Neutrophil (primary cell): ENCODE measurements around the gene HIRA.

Source experiments
- H3K27ac ChIP-seq: fragments of 200-600 bp; sonication (generic); 2 replicates; pipeline ENCODE4 v1.5.1; 2016; ENCODE audit warnings: mild to moderate bottlenecking, moderate library complexity
- H3K27me3 ChIP-seq: fragments of 200-600 bp; sonication (generic); 2 replicates; pipeline ENCODE4 v1.6.0; 2016; ENCODE audit warnings: mild to moderate bottlenecking
- H3K36me3 ChIP-seq: fragments of 200-600 bp; sonication (generic); 2 replicates; pipeline ENCODE4 v1.5.1; 2017
- H3K4me1 ChIP-seq, 2 experiments: fragments of 200-600 bp in 1 of 2; sonication (generic) in 1 of 2; 1 replicate in 1 of 2; 2 replicates in 1 of 2; pipeline versions ENCODE4 v1.5.1 to v1.6.1; 2013 to 2016; ENCODE audit warnings: low read depth in 1 of 2, low read length in 1 of 2, mild to moderate bottlenecking in 1 of 2, moderate library complexity in 1 of 2; ENCODE audit not compliant: control insufficient read depth in 1 of 2, insufficient read depth in 1 of 2
- H3K4me3 ChIP-seq, 2 experiments: fragments of 200-600 bp in 1 of 2; sonication (generic) in 1 of 2; 1 replicate in 1 of 2; 2 replicates in 1 of 2; pipeline ENCODE4 v1.5.1; 2013 to 2016; ENCODE audit warnings: low read depth in 1 of 2, low read length in 1 of 2, mild to moderate bottlenecking in 1 of 2, moderate library complexity in 1 of 2
- H3K9me3 ChIP-seq: fragments of 200-600 bp; sonication (generic); 2 replicates; pipeline ENCODE4 v1.5.1; 2016
- TF ChIP-seq, protein P1 (sequence below): fragments of 200-600 bp; sonication (generic); IDR thresholded peaks from 2 replicates; pipeline ENCODE4 v1.5.1; 2016; ENCODE audit warnings: antibody characterized with exemption

HIRA gene

DNA sequence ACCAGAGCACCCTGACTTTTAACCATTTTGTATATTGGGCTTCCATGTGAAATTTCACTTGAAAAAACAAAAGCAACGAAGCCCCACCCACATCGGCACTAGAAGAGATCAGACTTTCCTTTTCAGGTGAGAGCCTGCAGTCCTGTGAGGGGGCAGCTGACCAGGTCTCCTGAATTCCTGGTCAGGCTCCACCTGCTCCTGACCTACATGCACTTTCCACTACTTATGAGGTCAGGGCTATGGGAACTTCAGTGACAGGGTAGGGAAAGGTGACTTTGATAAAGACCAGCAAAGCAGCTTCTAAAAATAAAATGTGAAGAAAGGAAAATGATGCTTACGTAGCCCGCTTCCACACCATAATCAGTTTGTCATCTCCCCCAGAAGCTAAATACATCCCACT, 24.7 kb downstream of the HIRA start:
- Histone ChIP-seq H3K4me3 (no peak overlapping the region), H3K4me1 (no peaks in the 10 kb centered on the region), H3K27ac (peak overlapping the region; percentile 30), H3K36me3 (peaks cover 86% of the 10 kb centered on the region), H3K27me3 (no peaks in the 10 kb centered on the region), H3K9me3 (no peaks in the 10 kb centered on the region)
- TF ChIP-seq, protein P1, sequence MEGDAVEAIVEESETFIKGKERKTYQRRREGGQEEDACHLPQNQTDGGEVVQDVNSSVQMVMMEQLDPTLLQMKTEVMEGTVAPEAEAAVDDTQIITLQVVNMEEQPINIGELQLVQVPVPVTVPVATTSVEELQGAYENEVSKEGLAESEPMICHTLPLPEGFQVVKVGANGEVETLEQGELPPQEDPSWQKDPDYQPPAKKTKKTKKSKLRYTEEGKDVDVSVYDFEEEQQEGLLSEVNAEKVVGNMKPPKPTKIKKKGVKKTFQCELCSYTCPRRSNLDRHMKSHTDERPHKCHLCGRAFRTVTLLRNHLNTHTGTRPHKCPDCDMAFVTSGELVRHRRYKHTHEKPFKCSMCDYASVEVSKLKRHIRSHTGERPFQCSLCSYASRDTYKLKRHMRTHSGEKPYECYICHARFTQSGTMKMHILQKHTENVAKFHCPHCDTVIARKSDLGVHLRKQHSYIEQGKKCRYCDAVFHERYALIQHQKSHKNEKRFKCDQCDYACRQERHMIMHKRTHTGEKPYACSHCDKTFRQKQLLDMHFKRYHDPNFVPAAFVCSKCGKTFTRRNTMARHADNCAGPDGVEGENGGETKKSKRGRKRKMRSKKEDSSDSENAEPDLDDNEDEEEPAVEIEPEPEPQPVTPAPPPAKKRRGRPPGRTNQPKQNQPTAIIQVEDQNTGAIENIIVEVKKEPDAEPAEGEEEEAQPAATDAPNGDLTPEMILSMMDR: no peak

DNA sequence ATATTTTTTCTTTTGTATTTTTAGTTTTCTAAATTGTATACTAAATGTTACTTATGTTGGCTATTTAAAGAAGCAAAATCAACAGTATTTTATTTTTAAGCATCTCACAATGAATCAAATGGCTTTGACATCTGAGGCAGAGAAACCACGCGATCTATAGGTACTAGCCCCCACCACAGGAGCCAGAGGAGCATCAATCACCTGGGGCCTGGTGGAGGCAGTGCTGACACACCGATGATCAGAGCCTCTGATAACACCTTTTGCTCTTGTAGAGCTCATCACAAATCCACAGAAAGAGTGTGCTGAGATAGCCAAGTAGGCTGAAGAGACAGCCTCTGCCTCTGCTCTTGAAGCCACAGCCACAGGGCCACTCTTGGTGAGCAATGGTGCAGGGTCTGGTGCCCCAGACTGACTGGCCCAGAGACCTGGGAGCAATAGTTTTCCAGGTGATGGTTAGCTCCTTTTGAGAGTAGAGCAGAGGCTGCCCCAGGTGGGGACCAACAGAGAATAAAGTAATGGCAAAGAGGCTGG, 25.2 kb downstream of the HIRA start:
- Histone ChIP-seq H3K27ac (peak overlapping the region; percentile 30), H3K9me3 (no peaks in the 10 kb centered on the region), H3K27me3 (no peaks in the 10 kb centered on the region), H3K4me1 (no peaks in the 10 kb centered on the region), H3K36me3 (peaks cover 91% of the 10 kb centered on the region), H3K4me3 (no peak overlapping the region)
- TF ChIP-seq, protein P1: no peak

DNA sequence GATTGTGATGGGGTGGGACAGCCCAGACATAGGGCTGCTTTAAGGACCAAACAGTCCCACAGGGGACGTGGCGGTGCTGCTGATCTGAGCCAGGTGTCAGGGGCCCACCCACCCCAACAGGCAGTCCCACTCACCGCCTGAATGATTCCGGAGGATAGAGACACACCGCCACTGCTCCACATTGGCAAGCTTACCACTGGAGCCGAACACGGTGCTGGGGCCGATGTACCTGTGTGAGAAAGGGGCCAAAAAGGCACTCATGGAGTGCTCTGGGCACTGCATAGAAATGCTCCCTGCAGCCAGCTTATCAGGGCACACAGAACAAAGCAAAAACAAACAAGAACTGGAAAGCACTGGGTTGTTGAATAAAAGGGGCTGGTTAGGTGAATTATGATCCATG, 25.9 kb downstream of the HIRA start:
- Histone ChIP-seq H3K4me1 (no peaks in the 10 kb centered on the region), H3K27me3 (no peaks in the 10 kb centered on the region), H3K36me3 (peaks cover 92% of the 10 kb centered on the region), H3K9me3 (no peaks in the 10 kb centered on the region), H3K27ac (no peak overlapping the region), H3K4me3 (no peak overlapping the region)
- TF ChIP-seq, protein P1: no peak

DNA sequence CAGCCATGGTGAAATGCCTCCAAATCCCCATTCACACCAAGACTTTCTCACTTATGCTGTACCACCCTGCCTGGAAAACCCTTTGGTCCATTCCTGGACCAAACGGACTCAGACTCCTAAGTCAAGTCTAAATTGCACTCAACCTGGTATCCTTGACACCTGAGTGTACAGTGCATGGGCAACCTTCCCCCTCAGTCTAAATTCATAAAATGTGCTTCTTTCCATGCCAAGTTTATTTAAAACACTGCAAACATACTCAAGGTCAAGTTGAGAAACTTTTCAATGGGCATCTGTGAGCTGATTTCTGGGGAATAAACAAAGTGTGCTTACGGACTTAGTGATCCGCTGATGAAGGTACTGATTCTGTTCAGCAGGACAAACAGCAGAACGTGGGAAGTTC, 26.4 kb downstream of the HIRA start:
- H3K27ac ChIP-seq: no peak overlapping the region
- H3K9me3 ChIP-seq: no peaks in the 10 kb centered on the region
- no peaks in the 10 kb centered on the region for H3K4me1 ChIP-seq
- H3K36me3 ChIP-seq: peaks cover 92% of the 10 kb centered on the region
- no peak overlapping the region for H3K4me3 ChIP-seq
- no peaks in the 10 kb centered on the region for H3K27me3 ChIP-seq
- TF ChIP-seq, protein P1: no peak

DNA sequence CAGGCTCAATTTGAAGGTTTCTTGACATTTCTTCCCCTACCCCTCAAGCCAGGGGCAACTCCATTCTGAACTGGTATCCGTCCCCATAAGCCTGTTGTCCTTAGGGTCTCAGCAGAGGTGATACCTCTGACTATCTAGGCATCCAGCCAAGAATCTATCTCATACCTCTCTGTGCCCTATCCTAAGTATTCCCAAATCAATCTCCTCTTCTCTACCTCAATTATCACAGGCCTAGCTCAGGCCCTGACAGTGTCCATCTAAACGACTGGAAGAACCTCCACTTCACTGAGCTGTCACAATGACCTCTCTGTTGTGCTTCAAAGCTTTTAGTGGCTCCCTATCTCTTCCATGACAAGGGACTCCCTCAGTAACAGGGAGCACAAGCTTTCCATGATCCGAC, 26.9 kb downstream of the HIRA start:
- TF ChIP-seq, protein P1: no peak
- Histone ChIP-seq H3K36me3 (peaks cover 92% of the 10 kb centered on the region), H3K27me3 (no peaks in the 10 kb centered on the region), H3K4me3 (no peak overlapping the region), H3K27ac (peak overlapping the region; percentile 28), H3K9me3 (no peaks in the 10 kb centered on the region), H3K4me1 (no peaks in the 10 kb centered on the region)

DNA sequence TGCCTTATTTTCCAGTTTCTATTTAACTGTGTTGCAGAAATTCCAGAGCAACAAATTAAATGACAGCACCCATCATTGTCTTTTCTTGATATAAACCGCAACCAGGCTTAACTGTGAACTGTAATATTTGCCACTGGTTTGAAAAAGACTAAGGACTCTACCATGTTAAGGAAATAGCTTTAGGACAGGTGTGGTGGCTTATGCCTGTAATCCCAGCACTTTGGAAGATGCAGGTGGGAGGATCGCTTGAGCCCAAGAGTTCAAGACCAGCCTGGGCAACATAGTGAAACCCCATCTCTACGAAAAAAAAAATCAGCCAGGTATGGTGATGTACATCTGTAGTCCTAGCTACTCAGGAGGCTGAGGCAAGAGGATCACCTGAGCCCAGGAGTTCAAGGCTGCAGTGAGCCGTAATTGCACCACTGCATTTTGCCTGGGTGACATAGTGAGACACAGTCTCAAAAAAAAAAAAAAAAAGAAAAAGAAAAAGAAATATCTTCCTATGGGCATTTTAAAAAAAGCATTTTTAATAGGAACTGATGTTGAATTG, 28.8 kb downstream of the HIRA start:
- Histone ChIP-seq H3K36me3 (peaks cover 93% of the 10 kb centered on the region), H3K27me3 (no peaks in the 10 kb centered on the region), H3K4me1 (no peaks in the 10 kb centered on the region), H3K4me3 (no peak overlapping the region), H3K27ac (no peak overlapping the region), H3K9me3 (no peaks in the 10 kb centered on the region)
- TF ChIP-seq, protein P1: no peak
